Activated CD4-positive, CD25-positive, alpha-beta regulatory T cell treated with anti-CD3 and anti-CD28 coated beads, Interleukin-2, amount 50 U/mL, for 16 hours (primary cell): ENCODE measurements around the gene PLK5.
A peak's percentile ranks its signal among the peaks of the same experiment; 100 is the strongest.

Source experiments
- DNase-seq: peaks from one replicate; pipeline ENCODE4 v3.0.0-alpha.2; 2020; ENCODE audit warnings: low read depth, low spot score

The PLK5 gene

DNA sequence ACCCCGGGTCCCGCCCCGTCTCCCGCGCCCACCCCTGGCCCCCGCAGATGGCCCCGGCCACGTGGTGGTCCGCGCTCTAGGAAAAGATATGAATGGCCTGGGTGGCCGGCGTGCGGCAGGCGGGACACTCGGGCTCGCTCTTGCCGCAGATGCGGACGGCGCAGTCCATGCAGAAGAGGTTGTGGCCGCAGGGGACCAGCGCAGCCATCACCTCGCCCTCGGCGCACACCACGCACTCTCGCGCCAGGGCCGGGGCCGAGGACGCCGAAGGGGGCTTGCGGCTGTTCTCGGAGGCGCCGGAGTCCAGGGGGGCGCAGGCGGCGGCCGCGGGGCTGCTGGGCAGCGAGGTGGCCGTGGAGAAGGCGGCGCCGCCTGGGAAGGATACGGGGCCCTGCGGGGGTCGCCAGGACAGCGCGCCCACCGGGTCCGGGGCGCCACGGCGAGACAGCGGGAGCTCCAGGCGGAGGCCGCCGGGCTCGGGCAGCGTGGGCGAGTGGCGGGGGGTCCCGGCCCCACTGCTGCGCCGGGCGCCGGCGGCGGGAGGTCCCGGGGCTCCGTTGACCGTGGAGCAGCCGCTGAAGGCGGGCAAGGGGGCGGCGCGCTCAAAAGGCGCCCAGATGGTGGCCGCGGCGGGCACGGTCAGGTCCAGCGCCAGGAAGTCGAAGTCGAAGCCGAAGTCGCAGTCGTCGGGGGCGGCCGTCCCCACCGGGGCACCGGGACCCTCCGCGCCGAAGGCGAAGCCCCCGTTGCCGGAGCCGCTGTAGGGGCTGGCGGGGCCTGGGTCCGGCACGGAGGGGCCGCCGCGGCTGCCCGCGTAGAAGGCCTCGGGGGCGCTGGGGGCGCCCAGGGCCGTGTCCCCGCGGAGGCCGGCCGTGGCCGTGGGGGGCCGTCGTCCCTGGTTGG, 31.9 kb downstream of the PLK5 start:
- no peak for DNase-seq

DNA sequence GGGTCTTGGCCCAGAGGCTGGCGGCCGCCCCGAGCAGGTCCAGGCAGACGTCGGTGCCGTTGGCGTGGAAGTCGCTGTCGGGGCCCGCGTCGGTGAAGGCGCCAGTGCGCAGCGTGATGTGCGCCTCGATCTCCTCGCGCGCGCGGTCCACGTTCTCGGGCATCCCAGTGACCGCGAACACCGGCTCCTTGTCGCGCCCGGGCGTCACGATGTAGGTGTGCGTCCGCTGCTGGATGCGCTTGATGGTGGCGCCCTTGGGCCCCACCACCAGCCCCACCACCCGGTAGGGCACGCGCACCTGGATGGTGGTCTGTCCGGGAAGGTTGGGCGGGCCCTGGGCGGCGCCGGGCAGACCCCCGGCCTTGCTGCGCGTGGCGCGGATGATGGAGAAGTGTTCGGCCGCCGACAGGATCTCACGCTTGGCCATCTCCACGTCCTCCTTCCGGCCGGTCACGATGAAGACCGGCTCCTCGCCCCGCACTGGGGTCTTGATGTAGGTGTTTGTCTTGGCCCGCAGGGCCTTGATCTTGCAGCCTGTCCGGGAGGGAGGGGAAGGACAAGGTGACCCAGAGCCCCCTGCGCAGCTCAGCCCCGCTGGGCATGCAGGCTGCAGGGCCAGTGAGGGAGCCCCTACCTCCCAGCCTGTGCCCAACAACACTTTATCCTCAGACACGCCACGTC, 32.7 kb downstream of the PLK5 start:
- DNase-seq, result no peak

DNA sequence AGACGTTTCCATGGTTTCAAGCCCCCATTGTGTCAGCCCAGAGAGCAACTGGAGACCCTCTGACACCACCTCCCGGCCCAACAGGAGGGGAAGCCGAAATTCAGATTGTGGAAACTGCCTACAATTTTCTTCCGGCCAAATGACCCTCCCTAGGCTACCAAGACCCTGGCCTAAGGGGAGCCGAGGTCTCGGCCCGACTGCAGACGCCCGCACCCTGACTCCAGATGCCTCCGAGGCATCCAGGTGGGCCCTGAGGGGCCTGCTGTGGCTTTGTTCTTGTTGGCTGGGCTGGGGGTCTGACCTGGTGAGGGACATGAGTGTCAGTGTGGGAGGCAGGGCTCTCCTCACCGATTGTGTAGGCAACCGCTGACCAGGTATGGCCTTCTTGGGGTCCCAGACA, 34.7 kb downstream of the PLK5 start:
- no peak for DNase-seq

DNA sequence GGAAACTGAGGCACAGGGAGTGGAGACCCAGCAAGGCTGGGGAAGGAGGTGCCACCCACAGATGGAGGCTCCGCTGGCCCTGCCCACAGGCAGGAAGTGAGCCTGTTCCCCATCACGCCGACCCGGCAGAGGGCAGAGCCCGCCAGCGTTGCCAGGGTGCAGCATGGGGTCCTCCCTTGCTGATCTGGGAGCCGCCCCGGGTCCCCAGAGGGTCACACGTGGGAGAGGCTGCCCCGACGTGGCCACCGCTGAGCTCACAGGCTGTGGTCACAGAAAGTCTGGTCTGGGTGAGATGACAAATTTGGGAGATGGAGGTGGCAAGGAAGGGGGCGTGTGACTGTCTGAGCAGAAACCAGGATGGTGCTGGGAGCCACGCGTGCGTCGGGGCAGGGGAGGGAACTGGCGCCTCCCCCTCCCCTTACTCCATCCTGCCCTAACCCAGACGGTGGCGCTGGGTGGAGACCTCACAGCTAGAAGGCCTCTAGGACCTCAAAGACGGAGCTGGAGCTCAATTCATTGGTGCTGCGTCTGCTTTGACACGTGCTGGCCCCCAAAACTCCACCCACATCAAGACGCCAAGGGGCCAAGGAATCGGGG, 36.5 kb downstream of the PLK5 start:
- no peak for DNase-seq

DNA sequence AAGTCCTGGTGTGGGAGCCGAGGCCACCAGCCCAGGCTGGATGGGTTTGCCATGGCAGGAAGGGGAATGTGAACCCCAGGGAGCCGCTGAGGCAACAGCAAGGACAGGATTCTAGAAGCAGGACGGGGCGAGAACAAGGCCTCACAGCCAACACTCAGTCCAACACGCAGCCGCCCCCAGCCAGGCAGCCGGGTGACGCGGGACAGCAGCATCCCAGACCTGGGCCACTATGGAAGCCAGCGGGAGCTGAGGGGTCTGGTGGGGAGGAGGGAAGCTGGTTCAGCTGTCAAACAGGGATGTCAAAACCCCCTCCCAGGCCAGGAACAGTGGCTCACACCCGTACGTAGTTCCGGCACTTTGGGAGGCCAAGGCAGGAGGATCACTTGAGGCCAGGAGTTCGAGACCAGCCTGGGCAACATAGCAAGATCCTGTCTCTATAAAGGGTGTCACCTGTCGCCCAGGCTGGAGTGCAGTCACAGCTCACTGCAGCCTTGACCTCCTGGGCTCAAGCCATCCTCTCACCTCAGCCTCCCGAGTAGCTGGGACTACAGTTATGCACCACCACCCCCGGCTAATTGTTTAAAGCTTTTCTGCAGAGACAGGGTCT, 37.5 kb downstream of the PLK5 start:
- no peak for DNase-seq

DNA sequence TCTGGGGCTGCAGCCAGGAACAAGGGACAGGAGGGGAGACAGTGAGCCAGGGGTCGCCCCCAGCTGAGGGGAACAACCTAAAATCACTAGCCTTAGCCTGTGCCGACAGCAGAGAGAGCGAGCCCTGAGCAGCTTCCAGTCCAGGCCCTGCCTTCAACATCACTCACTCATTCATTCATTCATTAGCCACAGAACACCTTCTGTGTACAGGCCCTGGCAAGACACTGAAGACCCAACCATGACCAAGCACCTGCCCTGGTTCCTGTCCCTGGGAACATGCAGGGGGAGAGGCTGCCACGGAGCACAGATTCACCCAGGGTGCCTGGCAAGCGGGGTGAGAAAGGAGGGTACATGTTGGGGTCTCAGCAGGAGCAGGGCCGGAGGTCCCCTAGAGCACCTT, 39.4 kb downstream of the PLK5 start:
- no peak for DNase-seq

DNA sequence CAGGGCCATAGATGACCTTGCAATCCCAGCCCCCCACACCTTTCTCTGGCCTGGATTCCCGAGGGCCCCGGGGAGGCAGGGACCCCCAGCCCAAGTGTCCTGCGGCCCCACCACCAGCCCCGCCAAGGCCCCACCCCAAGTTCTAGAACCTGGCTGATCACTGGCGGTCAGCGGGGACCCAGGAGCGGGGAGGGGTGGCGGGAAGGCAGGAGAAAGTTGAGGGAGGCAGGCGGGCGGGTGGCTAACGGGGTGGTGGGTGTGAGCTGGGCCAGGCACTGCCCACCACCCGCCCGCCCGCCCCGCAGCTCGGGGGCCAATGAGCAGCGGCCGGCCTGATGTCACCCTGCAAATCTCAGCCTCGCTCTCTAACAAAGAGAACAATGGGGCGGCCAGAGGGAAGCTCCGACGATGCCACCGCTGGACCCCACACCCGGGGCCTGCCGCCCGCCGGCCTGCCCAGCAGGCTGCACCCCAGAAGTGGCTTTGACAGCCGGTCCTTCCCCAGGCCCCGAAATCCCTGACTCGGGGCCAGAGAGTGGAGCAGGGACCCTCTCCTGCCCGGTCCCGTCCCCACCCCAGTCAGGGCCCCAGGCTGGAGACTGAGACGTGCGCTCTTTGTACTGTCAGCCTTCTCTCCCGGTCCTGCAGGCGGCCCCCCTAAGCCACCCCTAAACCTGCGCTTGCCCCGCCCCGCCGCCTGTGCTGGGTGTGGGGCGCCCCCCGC, 42.7 kb downstream of the PLK5 start:
- no peak for DNase-seq

DNA sequence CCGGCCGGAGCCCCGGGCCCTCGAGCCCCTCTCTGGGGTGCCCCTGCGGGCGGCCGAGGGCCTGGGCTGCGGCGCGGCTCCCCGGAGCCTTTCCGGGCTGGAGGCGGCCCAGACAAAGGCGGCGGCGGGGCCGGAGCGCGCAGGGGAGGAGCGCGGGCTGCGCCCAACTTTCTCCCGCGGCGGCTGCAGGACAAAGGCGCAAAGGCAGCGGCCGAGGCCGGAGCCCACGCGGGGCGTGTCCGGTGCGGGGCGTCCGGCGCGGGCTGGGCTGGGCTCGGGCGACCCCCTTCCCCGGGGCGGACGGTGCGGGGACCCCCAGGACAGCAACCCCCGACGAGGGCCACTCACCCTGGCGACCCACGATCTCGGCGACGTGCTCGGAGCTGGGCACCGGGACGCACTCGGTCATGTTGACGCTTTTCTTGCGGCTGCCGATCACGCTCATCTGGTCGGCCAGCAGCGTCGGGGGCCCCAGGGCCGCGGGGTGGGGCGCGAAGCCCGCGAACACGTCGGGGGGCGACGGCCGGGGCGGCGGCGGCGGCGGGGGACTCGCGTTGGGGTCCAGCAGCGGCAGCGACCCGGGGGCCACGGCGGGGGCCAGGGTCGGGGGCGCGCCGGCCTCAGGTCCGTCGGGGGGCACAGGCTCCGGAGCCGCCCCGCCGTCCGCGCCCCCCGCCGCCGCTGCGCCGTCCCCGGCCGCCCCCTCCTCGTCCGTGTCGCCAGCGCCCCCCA, 43.4 kb downstream of the PLK5 start:
- no peak for DNase-seq

DNA sequence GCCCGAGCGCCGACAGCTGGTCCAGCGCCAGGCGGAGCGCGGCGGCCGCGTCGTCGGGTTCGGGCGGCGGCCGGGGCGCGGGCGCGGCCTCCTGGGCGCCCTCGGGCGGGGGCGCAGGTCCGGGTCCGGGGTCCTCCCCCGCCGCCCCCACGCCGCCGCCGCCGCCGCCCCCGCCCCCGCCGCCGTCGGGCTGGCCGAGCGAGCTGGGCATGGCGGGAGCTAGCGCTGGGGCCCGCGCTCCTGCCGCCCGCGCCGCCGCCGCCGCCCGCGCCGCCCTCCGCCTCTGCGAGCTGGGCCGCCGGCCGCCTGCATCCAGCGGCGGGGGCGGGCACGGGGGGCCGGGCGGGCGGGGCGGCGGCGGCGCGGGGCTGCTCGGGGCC, 44.0 kb downstream of the PLK5 start:
- DNase-seq, result no peak

DNA sequence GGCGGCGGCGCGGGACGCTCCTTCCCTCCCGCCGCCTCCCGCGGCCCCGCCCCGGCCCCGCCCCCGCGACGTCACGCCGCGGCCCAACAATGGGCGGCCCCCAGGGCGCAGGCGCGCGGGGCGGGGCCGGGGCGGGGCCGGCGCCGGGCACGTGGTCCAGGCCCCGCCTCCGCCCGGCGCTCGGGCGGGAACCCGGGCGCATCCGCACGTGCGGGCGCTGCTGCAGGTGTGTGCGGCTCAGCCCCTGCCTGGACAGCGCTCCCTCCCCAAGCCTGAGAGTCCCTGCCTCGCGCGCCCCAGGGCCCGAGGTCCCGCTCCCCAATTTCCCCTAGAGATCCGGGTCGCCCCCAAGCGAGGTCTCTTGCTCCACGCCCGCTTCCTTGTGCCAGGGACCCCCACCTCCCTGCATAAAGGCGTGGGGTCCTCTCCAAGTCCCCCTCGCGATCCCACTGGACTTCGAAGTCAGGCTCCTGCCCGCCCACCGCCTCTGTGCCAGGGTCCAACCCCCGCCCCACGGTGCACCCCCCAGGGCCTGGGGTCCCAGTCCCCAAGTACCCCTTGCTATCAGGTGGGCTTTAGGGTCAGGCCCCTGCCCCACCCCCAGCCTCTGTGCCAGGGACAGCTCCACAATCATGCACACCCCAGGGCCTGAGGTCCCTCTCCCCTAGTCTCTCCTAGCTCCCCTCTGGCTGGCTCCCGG, 44.6 kb downstream of the PLK5 start, which contains the start of gene MEX3D:
Gene MEX3D (minus strand): TSS at position 6 of the 700 bp plus-strand sequence. CDS start 267 bp downstream, outside the sequence.
- peak; percentile 69 for DNase-seq

DNA sequence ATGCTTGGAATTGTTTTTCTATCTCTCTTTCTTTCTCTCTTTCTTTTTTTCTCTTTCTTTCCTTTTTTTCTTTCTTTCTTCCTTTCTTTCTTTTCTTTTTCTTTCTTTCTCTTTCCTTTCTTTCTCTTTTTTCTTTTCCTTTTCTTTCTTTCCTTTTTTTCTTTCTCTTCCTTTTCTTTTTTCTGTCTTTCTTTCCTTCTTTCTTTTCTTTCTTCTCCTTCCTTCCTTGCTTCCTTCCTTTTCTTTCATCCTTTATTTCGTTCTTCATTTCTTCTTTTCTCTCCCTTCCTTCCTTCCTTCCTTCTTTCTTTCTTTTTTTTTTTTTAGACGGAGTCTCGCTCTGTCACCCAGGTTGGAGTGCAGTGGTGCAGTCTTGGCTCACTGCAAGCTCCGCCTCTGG, 46.1 kb downstream of the PLK5 start:
- no peak for DNase-seq

DNA sequence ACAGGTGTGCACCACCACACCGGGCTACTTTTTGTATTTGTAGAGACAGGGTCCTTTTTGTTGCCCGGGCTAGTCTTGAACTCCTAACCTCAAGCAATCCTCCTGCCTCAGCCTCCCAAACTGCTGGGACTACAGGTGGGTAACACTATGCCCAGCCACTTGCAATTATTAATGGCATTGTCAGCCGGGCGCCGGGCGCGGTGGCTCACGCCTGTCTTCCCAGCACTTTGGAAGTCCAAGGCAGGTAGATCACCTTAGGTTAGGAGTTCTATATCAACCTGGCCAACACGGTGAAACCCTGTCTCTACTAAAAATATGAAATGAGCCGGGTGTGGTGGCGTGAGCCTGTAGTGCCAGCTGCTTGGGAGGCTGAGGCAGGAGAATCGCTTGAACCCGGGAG, 47.0 kb downstream of the PLK5 start:
- DNase-seq, result no peak

DNA sequence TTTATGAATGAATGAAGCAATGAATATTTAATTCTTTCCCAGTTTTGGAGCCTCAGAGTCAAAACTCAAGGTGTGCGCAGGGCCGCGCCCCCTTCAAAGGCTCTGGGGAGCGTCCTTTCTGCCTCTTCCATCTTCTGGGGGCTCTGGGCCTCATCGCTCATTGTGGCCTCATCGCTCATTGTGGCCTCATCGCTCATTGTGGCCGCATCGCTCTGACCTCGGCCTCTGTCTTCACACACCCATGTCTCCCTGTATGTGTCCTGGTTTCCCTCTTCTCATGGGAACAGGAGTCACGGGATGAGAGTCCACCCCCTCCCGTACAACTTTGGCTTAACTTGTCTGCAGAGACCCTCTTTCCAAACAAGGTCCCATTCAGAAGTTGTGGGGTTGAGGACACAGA, 47.5 kb downstream of the PLK5 start:
- DNase-seq, result no peak

DNA sequence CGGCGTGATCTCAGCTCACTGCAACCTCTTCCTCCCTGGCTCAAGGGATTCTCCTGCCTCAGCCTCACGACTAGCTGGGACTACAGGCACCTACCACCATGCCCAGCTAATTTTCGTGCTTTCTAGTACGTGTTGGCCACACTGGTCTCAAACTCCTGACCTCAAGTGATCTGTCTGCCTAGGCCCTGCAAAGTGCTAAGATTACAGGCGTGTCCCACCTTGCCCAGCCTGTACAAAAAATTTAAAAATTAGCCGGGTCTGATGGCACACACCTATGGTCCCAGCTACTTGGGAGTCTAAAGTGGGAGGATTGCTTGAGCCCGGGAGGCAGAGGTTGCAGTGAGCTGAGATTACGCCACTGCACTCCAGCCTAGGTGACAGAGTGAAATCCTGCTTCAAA, 48.9 kb downstream of the PLK5 start:
- DNase-seq, result no peak

DNA sequence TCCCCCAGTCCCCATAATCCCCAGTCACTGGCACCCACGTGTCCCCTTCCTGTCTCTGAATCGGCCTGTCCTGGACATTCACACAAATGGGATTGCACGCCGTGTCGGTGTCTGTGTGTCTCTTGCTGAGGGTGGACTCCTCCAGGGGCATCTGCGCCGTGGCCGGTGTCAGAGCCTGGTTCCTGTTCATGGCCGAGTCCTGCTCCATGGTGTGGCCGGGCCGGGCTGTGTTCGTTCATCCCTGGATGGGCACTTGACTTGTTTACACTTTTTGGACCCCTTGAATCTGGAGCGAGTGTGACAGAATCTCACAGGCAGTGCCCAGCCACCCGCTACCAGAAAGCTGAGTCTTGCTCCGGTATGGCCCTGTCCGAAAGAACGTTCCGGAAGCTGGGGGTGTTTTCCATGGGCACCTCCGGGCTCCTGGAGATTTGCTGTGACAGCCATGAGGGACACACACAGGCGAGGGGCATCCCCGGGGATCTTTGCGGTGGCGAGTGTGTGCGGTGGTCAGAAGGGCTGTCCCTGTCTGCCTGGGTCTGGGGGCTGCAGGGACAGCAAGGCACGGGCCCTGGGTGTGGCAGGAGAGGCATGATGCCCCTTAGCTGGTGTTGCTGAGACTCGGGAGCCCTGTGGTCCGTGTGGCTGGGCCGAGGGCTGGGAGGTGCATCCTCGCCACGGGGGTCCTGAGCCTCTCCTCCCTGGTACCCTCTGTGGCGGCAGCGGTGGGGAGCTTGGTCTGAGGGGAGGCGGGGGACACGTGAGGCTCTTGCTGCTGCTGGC, 50.7 kb downstream of the PLK5 start:
- DNase-seq, result no peak

DNA sequence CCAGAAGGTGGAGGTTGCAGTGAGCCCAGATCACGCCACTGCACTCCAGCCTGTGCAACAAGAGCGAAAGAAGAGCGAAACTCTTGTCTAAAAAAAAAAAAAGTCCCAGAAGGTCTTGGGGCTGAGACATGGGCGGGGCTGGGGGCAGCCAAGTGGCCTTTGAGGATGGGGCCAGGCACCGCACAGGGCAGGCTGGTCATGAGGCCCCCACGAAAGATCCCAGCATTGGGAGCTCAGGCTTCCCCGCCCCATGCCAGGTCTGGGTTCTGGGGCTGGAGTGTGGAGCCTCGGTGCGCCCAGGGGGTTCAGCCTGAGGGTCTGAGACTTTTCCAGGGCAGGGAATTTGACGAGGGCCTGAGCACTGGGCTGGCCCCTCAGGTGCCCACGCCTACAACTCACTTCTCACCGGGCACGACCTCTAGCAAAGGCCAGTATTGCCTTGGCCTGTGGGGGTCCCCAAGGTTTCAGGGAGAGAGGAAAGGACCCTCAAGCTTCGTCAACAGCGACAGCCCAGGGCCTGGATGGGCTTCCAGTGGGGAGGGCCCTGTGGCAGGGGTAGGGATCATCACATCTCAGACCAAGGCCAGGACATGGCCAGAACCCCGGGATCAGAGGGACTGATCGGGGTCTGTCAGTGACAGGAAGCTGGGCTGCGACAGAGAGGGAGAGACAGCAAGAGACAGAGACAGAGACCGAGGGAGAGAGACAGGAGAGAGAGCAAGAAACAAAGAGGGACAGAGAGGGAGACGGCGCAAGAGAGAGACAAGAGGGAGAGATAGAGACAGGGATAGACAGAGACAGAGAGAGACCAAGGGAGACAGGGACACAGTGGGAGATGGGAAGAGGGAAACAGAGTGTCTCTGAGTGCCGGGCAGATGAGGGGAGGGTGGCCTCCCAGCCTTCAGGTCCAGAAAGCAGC, 51.7 kb downstream of the PLK5 start:
- DNase-seq, result no peak

DNA sequence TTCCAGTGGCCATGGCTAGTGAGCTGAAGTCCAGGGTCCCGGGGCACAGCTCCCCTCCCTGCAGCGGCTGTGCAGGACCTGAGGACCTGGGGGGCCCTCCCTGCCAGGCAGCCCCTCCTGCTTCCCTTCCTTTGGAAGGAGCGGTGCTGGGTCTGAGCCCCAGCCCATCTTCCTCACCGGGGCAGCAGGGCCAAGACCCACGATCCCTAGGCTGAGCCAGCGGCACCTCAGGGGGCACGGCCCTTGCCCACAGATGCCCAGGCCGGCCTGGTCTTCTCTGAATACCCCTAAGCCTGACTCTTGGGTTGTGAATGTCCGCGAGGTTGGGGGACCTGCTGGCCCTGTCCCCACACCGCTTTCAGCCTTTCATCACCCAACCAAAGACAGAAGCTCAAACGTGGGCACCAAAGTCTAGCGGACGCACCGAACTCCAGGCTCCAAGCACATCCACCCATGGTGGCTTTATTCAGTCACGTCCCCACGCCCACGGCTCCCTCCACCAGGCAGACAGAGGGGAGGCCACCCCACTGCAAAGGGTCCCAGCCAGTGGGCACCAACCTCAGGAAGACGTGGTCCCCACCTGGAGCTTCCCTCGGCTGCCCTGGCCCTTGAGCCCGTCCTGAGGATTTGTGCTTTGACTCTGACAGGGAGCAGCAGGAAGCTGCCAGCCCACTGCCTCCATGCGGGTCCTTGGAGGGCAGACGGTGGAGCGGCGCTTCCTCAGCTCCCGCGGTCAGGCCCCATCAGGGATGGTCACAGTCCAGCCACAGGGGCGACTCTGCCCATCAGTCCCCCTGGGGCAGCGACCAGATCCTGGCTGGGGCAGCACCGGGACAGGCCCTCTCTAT, 52.6 kb downstream of the PLK5 start:
- no peak for DNase-seq
